HepG2 (cell line): ENCODE results near the gene PTPN3. TPM values are rescaled to one million over a fixed set of nuclear protein-coding genes. Genes with fewer than 3 reads are reported as not detected.

ENCODE experiments used
- CSRNP2 ChIP-seq: sonication (generic); formaldehyde crosslinking; conservative IDR thresholded peaks from 2 replicates; pipeline ENCODE4 v1.8.0; 2022; ENCODE audit warnings: low read depth, missing genetic modification reagents
- E2F5 ChIP-seq: sonication (generic); formaldehyde crosslinking; conservative IDR thresholded peaks from 2 replicates; pipeline ENCODE4 v1.4.0; 2020; ENCODE audit warnings: missing genetic modification reagents
- EEA1 ChIP-seq: sonication (generic); formaldehyde crosslinking; IDR thresholded peaks from 2 replicates; pipeline ENCODE4 v1.5.1; 2020; ENCODE audit warnings: mild to moderate bottlenecking, missing genetic modification reagents, borderline replicate concordance
- EP300 ChIP-seq, 3 experiments: sonication (generic) in 1 of 3; formaldehyde crosslinking in 1 of 3; IDR thresholded peaks; 2 replicates each; pipeline versions ENCODE4 v1.5.1 to v1.6.1; 2011 to 2020; ENCODE audit warnings: low read depth in 2 of 3, low read length in 2 of 3, borderline replicate concordance in 1 of 3, improper control_type of control experiment in 1 of 3, mild to moderate bottlenecking in 1 of 3, missing genetic modification reagents in 1 of 3, moderate library complexity in 1 of 3
- FOXP1 ChIP-seq, 2 experiments: fragments of 450-650 bp in 1 of 2; IDR thresholded peaks; 2 replicates each; pipeline ENCODE4 v1.6.1; 2017 to 2018; ENCODE audit warnings: antibody characterized with exemption in 1 of 2
- GPN1 ChIP-seq: sonication (generic); formaldehyde crosslinking; IDR thresholded peaks from 2 replicates; pipeline ENCODE4 v1.5.1; 2020; ENCODE audit warnings: missing genetic modification reagents, borderline replicate concordance
- KAT8 ChIP-seq: IDR thresholded peaks from 2 replicates; pipeline ENCODE4 v1.6.1; 2016; ENCODE audit warnings: missing genetic modification reagents, missing compliant biosample characterization
- MYNN ChIP-seq: sonication (generic); formaldehyde crosslinking; IDR thresholded peaks from 2 replicates; pipeline ENCODE4 v1.4.0; 2020; ENCODE audit warnings: mild to moderate bottlenecking, low read depth, missing genetic modification reagents
- PAF1 ChIP-seq: IDR thresholded peaks from 2 replicates; pipeline ENCODE4 v1.6.1; 2016; ENCODE audit warnings: missing genetic modification reagents, missing compliant biosample characterization
- PCBP2 ChIP-seq: fragments of 200-400 bp; formaldehyde crosslinking; optimal IDR thresholded peaks from 2 replicates; pipeline ENCODE3; 2018; ENCODE audit warnings: low read length, low read depth; ENCODE audit not compliant: poor library complexity, severe bottlenecking
- RAD21 ChIP-seq: fragments of 450-650 bp; formaldehyde crosslinking; IDR thresholded peaks from 2 replicates; pipeline ENCODE4 v1.5.0; 2020; ENCODE audit warnings: mild to moderate bottlenecking
- RELA ChIP-seq: sonication (generic); formaldehyde crosslinking; IDR thresholded peaks from 2 replicates; pipeline ENCODE4 v1.4.0; 2020; ENCODE audit warnings: missing genetic modification reagents
- SATB2 ChIP-seq: sonication (generic); formaldehyde crosslinking; IDR thresholded peaks from 2 replicates; pipeline ENCODE4 v1.5.0; 2020; ENCODE audit warnings: missing genetic modification reagents
- THRA ChIP-seq: sonication (generic); formaldehyde crosslinking; IDR thresholded peaks from 2 replicates; pipeline ENCODE4 v1.4.0; 2020; ENCODE audit warnings: missing genetic modification reagents, borderline replicate concordance
- ZNF24 ChIP-seq: fragments of 450-650 bp; IDR thresholded peaks from 2 replicates; pipeline ENCODE4 v1.6.1; 2017; ENCODE audit warnings: antibody characterized with exemption, mild to moderate bottlenecking
- ZNF670 ChIP-seq: sonication (generic); formaldehyde crosslinking; IDR thresholded peaks from 2 replicates; pipeline ENCODE4 v1.8.0; 2022; ENCODE audit warnings: mild to moderate bottlenecking, missing genetic modification reagents, borderline replicate concordance
- ZSCAN12 ChIP-seq: sonication (generic); formaldehyde crosslinking; IDR thresholded peaks from 2 replicates; pipeline ENCODE4 v1.9.0; 2021; ENCODE audit warnings: mild to moderate bottlenecking, missing genetic modification reagents
- polyA plus RNA-seq, 8 experiments: library from polyadenylated mRNA; depleted of rRNA in 3 of 8; stranded (reverse) in 7 of 8; unstranded in 1 of 8; fragments of >200 nt; fragmentation: Illumina TruSeq in 4 of 8; extraction: Trizol in 4 of 8; gene quantifications; 2 replicates each; pipeline versions ENCODE4 v1.2.1 to v1.2.3, GENCODE V29; 2011 to 2016; ENCODE audit warnings: low read depth in 4 of 8, missing spikeins in 1 of 8, mixed read lengths in 1 of 8; ENCODE audit not compliant: insufficient read depth in 1 of 8
- total RNA-seq, 5 experiments: library from RNA; depleted of rRNA; stranded (reverse); fragments of >200 nt; fragmentation: Illumina TruSeq; extraction: Trizol; gene quantifications; 2 replicates each; pipeline ENCODE4 v1.2.3, GENCODE V29; 2016; ENCODE audit warnings: low read depth in 1 of 5
- TF ChIP-seq, protein P1 (sequence below): sonication (generic); formaldehyde crosslinking; IDR thresholded peaks from 2 replicates; pipeline ENCODE4 v1.8.1; 2023; ENCODE audit warnings: mild to moderate bottlenecking, missing genetic modification reagents
- TF ChIP-seq, protein P2 (sequence below): sonication (generic); formaldehyde crosslinking; IDR thresholded peaks from 2 replicates; pipeline ENCODE4 v1.5.0; 2020; ENCODE audit warnings: mild to moderate bottlenecking, missing genetic modification reagents, borderline replicate concordance

Gene PTPN3
- total and polyA plus RNA-seq, 2 of the 13 experiments (the other 11 are each of a cell fraction or from before 2014, with no cell fraction given): 5.6 to 20.5 TPM

- TF ChIP-seq ZSCAN12 (peak; percentile 48; the same call in 1 of the 2 replicates), SATB2 (CRISPR knock-in tag) (no peak), RAD21 (CRISPR knock-in tag) (0 out of 2 replicates have a peak, but pooled peaks have one; percentile 18), EEA1 (CRISPR knock-in tag) (no peak; the same call in 1 of the 2 replicates), PCBP2 (no peak), CSRNP2 (CRISPR knock-in tag) (no peak), RELA (CRISPR knock-in tag) (peak; percentile 97), ZNF24 (no peak), GPN1 (CRISPR knock-in tag) (no peak), FOXP1 (IDR thresholded peaks at IDR 0.05) (no peak), FOXP1 (CRISPR knock-in tag; IDR thresholded peaks at IDR 0.05) (no peak), KAT8 (CRISPR knock-in tag) (peak; percentile 21; the same call in 1 of the 2 replicates), PAF1 (CRISPR knock-in tag) (no peak), E2F5 (CRISPR knock-in tag) (0 out of 2 replicates have a peak, but pooled peaks have one; percentile 45), EP300 (IDR thresholded peaks at IDR 0.05; ENCODE audit: low read depth in 2 of 2, low read length in 2 of 2) (no peak; a peak in 1 of 4 replicates), EP300 (CRISPR knock-in tag; IDR thresholded peaks at IDR 0.05; ENCODE audit: borderline replicate concordance) (no peak), MYNN (CRISPR knock-in tag) (no peak), THRA (CRISPR knock-in tag) (no peak), ZNF670 (CRISPR knock-in tag) (no peak)
- TF ChIP-seq, protein P1, sequence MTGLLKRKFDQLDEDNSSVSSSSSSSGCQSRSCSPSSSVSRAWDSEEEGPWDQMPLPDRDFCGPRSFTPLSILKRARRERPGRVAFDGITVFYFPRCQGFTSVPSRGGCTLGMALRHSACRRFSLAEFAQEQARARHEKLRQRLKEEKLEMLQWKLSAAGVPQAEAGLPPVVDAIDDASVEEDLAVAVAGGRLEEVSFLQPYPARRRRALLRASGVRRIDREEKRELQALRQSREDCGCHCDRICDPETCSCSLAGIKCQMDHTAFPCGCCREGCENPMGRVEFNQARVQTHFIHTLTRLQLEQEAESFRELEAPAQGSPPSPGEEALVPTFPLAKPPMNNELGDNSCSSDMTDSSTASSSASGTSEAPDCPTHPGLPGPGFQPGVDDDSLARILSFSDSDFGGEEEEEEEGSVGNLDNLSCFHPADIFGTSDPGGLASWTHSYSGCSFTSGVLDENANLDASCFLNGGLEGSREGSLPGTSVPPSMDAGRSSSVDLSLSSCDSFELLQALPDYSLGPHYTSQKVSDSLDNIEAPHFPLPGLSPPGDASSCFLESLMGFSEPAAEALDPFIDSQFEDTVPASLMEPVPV (CRISPR knock-in tag): no peak
- TF ChIP-seq, protein P2, sequence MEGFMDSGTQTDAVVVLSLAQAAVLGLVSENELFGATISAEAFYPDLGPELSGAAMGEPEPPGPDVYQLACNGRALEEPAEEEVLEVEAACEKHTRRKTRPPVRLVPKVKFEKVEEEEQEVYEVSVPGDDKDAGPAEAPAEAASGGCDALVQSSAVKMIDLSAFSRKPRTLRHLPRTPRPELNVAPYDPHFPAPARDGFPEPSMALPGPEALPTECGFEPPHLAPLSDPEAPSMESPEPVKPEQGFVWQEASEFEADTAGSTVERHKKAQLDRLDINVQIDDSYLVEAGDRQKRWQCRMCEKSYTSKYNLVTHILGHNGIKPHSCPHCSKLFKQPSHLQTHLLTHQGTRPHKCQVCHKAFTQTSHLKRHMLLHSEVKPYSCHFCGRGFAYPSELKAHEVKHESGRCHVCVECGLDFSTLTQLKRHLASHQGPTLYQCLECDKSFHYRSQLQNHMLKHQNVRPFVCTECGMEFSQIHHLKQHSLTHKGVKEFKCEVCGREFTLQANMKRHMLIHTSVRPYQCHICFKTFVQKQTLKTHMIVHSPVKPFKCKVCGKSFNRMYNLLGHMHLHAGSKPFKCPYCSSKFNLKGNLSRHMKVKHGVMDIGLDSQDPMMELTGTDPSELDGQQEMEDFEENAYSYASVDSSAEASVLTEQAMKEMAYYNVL (CRISPR knock-in tag): no peak
These were observed 1.7 kb upstream of the PTPN3 start (continued) for GRCh38 chr9:109499631-109500410.
